HepG2 (cell line): ENCODE data around the gene NDUFAF8. TPM values are rescaled to one million over a fixed set of nuclear protein-coding genes. Genes with fewer than 3 reads are reported as not detected.
A peak's percentile ranks its signal among the peaks of the same experiment; 100 is the strongest.

ENCODE experiments used
- BCL6 ChIP-seq: IDR thresholded peaks from 2 replicates; pipeline ENCODE4 v1.6.1; 2016; ENCODE audit warnings: missing genetic modification reagents, missing compliant biosample characterization
- CCAR2 ChIP-seq: fragments of 200-400 bp; formaldehyde crosslinking; optimal IDR thresholded peaks from 2 replicates; pipeline ENCODE3; 2018; ENCODE audit warnings: low read depth, mild to moderate bottlenecking, low read length, moderate library complexity
- CEBPB ChIP-seq: IDR thresholded peaks from 2 replicates; pipeline ENCODE4 v1.6.1; 2011; ENCODE audit warnings: low read depth, low read length, improper control_type of control experiment, borderline replicate concordance
- HCFC1 ChIP-seq: fragments of 150-350 bp; IDR thresholded peaks from 2 replicates; pipeline ENCODE4 v1.6.1; 2014; ENCODE audit warnings: low read depth, low read length
- ISL2 ChIP-seq: sonication (generic); formaldehyde crosslinking; IDR thresholded peaks from 2 replicates; pipeline ENCODE4 v1.5.0; 2020; ENCODE audit warnings: missing genetic modification reagents
- JDP2 ChIP-seq: sonication (generic); formaldehyde crosslinking; IDR thresholded peaks from 2 replicates; pipeline ENCODE4 v1.8.1; 2022; ENCODE audit warnings: missing genetic modification reagents, borderline replicate concordance
- NR1H2 ChIP-seq: sonication (generic); formaldehyde crosslinking; IDR thresholded peaks from 2 replicates; pipeline ENCODE4 v1.8.1; 2022; ENCODE audit warnings: low read depth, missing genetic modification reagents, borderline replicate concordance
- RCOR2 ChIP-seq: IDR thresholded peaks from 2 replicates; pipeline ENCODE4 v1.6.1; 2016; ENCODE audit warnings: missing biosample characterization, missing genetic modification reagents
- TBP ChIP-seq: sonication (generic); formaldehyde crosslinking; IDR thresholded peaks from 2 replicates; pipeline ENCODE4 v1.5.0; 2020; ENCODE audit warnings: missing genetic modification reagents
- XRCC5 ChIP-seq: fragments of 200-400 bp; formaldehyde crosslinking; optimal IDR thresholded peaks from 2 replicates; pipeline ENCODE3; 2017; ENCODE audit warnings: mild to moderate bottlenecking, low read length
- ZFP41 ChIP-seq: sonication (generic); formaldehyde crosslinking; IDR thresholded peaks from 2 replicates; pipeline ENCODE4 v1.4.0; 2020; ENCODE audit warnings: mild to moderate bottlenecking, missing genetic modification reagents, borderline replicate concordance
- ZFP62 ChIP-seq: sonication (generic); formaldehyde crosslinking; IDR thresholded peaks from 2 replicates; pipeline ENCODE4 v1.4.0; 2020; ENCODE audit warnings: missing genetic modification reagents
- ZNF33A ChIP-seq: sonication (generic); formaldehyde crosslinking; IDR thresholded peaks from 2 replicates; pipeline ENCODE4 v1.5.1; 2020; ENCODE audit warnings: missing genetic modification reagents, mild to moderate bottlenecking, moderate library complexity, borderline replicate concordance
- ZNF569 ChIP-seq: sonication (generic); formaldehyde crosslinking; IDR thresholded peaks from 2 replicates; pipeline ENCODE4 v1.5.0; 2020; ENCODE audit warnings: mild to moderate bottlenecking, missing genetic modification reagents, moderate library complexity, borderline replicate concordance
- ZNF629 ChIP-seq: sonication (generic); formaldehyde crosslinking; conservative IDR thresholded peaks from 2 replicates; pipeline ENCODE4 v1.5.0; 2020; ENCODE audit warnings: missing genetic modification reagents
- ZNF660 ChIP-seq: sonication (generic); formaldehyde crosslinking; IDR thresholded peaks from 2 replicates; pipeline ENCODE4 v1.5.1; 2020; ENCODE audit warnings: mild to moderate bottlenecking, low read depth, missing genetic modification reagents, borderline replicate concordance
- ZNF7 ChIP-seq: IDR thresholded peaks from 2 replicates; pipeline ENCODE4 v1.6.1; 2016; ENCODE audit warnings: missing biosample characterization, missing genetic modification reagents
- ZNF709 ChIP-seq: sonication (generic); formaldehyde crosslinking; IDR thresholded peaks from 2 replicates; pipeline ENCODE4 v1.5.0; 2020; ENCODE audit warnings: mild to moderate bottlenecking, missing genetic modification reagents
- polyA plus RNA-seq, 8 experiments: library from polyadenylated mRNA; depleted of rRNA in 3 of 8; stranded (reverse) in 7 of 8; unstranded in 1 of 8; fragments of >200 nt; fragmentation: Illumina TruSeq in 4 of 8; extraction: Trizol in 4 of 8; gene quantifications; 2 replicates each; pipeline versions ENCODE4 v1.2.1 to v1.2.3, GENCODE V29; 2011 to 2016; ENCODE audit warnings: low read depth in 4 of 8, missing spikeins in 1 of 8, mixed read lengths in 1 of 8; ENCODE audit not compliant: insufficient read depth in 1 of 8
- total RNA-seq, 5 experiments: library from RNA; depleted of rRNA; stranded (reverse); fragments of >200 nt; fragmentation: Illumina TruSeq; extraction: Trizol; gene quantifications; 2 replicates each; pipeline ENCODE4 v1.2.3, GENCODE V29; 2016; ENCODE audit warnings: low read depth in 1 of 5
- TF ChIP-seq, protein P1 (sequence below): sonication (generic); formaldehyde crosslinking; IDR thresholded peaks from 2 replicates; pipeline ENCODE4 v1.8.0; 2022; ENCODE audit warnings: mild to moderate bottlenecking, missing genetic modification reagents; ENCODE audit not compliant: insufficient replicate concordance
- TF ChIP-seq, protein P2 (sequence below): IDR thresholded peaks from 2 replicates; pipeline ENCODE4 v1.6.1; 2016; ENCODE audit warnings: control low read depth
- TF ChIP-seq, protein P3 (sequence below): sonication (generic); formaldehyde crosslinking; IDR thresholded peaks from 2 replicates; pipeline ENCODE4 v1.4.0; 2020; ENCODE audit warnings: mild to moderate bottlenecking, missing genetic modification reagents
- TF ChIP-seq, protein P4 (sequence below): IDR thresholded peaks from 2 replicates; pipeline ENCODE4 v1.6.1; 2016; ENCODE audit warnings: missing biosample characterization, missing genetic modification reagents, low read depth
- TF ChIP-seq, protein P5 (sequence below): sonication (generic); formaldehyde crosslinking; IDR thresholded peaks from 2 replicates; pipeline ENCODE4 v1.8.0; 2022; ENCODE audit warnings: mild to moderate bottlenecking, missing genetic modification reagents, moderate library complexity

NDUFAF8 gene
- total and polyA plus RNA-seq, 2 of the 13 experiments (the other 11 are each of a cell fraction or from before 2014, with no cell fraction given) = 75.6 to 233 TPM

DNA sequence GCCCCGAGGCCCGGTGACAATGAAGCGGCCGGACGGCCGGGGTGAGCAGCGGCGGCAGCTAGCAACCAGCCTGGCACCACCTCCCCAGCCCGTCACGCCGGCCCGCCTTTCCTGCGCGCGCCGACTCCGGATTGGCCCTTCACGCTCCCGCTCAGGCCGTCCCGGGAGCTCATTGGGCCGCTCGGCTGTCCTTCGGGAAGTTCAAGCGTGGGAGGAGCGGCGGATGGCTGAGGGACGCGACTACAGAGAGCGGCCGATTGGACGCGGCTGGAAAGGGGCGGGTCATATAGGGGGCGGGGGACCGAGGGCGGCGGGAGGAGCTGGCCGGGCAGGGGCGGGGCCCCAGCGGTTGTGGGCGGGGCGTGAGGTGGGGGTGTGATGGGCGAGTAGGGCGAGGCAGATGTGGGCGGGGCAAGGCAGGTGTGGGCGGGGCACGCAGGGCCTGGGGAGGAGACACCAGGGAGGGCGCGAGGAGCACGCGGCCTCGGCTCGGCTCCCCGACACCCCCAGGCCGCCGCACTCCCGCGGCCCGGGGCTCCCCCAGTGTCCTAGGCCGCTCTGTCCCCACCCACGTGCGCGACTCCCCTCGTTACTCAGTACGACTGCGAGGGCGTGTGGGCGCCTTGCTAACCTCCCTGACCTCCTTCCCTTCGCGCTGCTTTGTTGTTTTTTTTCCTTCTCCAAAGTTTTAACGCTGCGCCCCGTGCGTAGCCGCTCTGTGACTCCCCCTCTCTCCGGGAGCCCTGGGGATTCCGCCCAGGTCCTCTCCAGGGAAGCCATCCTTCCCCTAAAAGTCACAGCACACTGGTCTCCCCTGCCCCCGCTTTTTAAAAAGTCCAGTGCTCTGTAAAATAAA, 16.0 kb upstream of the NDUFAF8 start, which contains the start of gene CEP131 (continued):
- no peak for TF ChIP-seq ZFP41 (CRISPR knock-in tag)
- TF ChIP-seq ZNF629 (CRISPR knock-in tag) = no peak
- no peak for TF ChIP-seq RCOR2 (CRISPR knock-in tag)
- TF ChIP-seq, protein P1, sequence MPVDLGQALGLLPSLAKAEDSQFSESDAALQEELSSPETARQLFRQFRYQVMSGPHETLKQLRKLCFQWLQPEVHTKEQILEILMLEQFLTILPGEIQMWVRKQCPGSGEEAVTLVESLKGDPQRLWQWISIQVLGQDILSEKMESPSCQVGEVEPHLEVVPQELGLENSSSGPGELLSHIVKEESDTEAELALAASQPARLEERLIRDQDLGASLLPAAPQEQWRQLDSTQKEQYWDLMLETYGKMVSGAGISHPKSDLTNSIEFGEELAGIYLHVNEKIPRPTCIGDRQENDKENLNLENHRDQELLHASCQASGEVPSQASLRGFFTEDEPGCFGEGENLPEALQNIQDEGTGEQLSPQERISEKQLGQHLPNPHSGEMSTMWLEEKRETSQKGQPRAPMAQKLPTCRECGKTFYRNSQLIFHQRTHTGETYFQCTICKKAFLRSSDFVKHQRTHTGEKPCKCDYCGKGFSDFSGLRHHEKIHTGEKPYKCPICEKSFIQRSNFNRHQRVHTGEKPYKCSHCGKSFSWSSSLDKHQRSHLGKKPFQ = no peak
- TF ChIP-seq ZFP62 (CRISPR knock-in tag) = no peak
- TF ChIP-seq ZNF7 = no peak
- no peak for TF ChIP-seq JDP2
- no peak for TF ChIP-seq CEBPB
- no peak for TF ChIP-seq CCAR2
- no peak; the same call in 1 of the 2 replicates for TF ChIP-seq HCFC1
- TF ChIP-seq ZNF660 (CRISPR knock-in tag) = 0 out of 2 replicates have a peak, but pooled peaks have one; percentile 44
- TF ChIP-seq, protein P2, sequence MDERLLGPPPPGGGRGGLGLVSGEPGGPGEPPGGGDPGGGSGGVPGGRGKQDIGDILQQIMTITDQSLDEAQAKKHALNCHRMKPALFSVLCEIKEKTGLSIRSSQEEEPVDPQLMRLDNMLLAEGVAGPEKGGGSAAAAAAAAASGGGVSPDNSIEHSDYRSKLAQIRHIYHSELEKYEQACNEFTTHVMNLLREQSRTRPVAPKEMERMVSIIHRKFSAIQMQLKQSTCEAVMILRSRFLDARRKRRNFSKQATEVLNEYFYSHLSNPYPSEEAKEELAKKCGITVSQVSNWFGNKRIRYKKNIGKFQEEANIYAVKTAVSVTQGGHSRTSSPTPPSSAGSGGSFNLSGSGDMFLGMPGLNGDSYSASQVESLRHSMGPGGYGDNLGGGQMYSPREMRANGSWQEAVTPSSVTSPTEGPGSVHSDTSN (CRISPR knock-in tag) = peak; percentile 98
- TF ChIP-seq, protein P3, sequence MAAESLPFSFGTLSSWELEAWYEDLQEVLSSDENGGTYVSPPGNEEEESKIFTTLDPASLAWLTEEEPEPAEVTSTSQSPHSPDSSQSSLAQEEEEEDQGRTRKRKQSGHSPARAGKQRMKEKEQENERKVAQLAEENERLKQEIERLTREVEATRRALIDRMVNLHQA = no peak
- no peak for TF ChIP-seq ZNF33A (CRISPR knock-in tag)
- no peak for TF ChIP-seq XRCC5
- TF ChIP-seq, protein P4, sequence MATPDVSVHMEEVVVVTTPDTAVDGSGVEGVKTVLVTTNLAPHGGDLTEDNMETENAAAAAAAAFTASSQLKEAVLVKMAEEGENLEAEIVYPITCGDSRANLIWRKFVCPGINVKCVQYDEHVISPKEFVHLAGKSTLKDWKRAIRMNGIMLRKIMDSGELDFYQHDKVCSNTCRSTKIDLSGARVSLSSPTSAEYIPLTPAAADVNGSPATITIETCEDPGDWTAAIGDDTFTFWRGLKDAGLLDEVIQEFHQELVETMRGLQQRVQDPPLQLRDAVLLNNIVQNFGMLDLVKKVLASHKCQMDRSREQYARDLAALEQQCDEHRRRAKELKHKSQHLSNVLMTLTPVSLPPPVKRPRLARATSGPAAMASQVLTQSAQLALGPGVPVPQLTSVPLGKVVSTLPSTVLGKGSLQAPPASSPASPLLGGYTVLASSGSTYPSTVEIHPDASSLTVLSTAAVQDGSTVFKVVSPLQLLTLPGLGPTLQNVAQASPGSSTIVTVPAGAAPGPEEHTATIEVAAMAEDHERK (CRISPR knock-in tag) = no peak
- TF ChIP-seq BCL6 (CRISPR knock-in tag) = 0 out of 2 replicates have a peak, but pooled peaks have one; percentile 15
- TF ChIP-seq ZNF709 (CRISPR knock-in tag) = no peak; the same call in none of the 2 replicates
- TF ChIP-seq NR1H2 = no peak
- TF ChIP-seq, protein P5, sequence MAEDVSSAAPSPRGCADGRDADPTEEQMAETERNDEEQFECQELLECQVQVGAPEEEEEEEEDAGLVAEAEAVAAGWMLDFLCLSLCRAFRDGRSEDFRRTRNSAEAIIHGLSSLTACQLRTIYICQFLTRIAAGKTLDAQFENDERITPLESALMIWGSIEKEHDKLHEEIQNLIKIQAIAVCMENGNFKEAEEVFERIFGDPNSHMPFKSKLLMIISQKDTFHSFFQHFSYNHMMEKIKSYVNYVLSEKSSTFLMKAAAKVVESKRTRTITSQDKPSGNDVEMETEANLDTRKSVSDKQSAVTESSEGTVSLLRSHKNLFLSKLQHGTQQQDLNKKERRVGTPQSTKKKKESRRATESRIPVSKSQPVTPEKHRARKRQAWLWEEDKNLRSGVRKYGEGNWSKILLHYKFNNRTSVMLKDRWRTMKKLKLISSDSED (CRISPR knock-in tag) = 0 out of 2 replicates have a peak, but pooled peaks have one; percentile 74
- peak; percentile 89; the same call in 1 of the 2 replicates for TF ChIP-seq ZNF569
- no peak for TF ChIP-seq TBP (CRISPR knock-in tag)
- TF ChIP-seq ISL2 (CRISPR knock-in tag) = peak; percentile 40; the same call in 1 of the 2 replicates
